HG03196 (cell line): ENCODE measurements around the gene NXPE2.
"Not testable (repeated sequence)": the region's sequence is repeated elsewhere in the genome, so short reads cannot be mapped to it uniquely, and the experiment has no call there.

Experiments used
- ATAC-seq: cut with Tn5 transposase; IDR thresholded peaks from one replicate; pipeline ENCODE4 v1.9.1; 2021; ENCODE audit not compliant: unreplicated experiment

NXPE2 gene

GRCh38 chr11:114678125-114679036 lies at the start of gene NXPE2:
Gene NXPE2 (plus strand): TSS chr11:114678527. CDS start chr11:114678576, 49 bp downstream.
- ATAC-seq, result no peak

GRCh38 chr11:114631445-114631965 lies 46.8 kb upstream of the NXPE2 start:
- not testable (repeated sequence) for ATAC-seq

GRCh38 chr11:114639440-114639839 lies 38.9 kb upstream of the NXPE2 start:
- not testable (repeated sequence) for ATAC-seq

GRCh38 chr11:114650661-114651060 lies 27.7 kb upstream of the NXPE2 start:
- no peak for ATAC-seq

- no peak for ATAC-seq
Measured at GRCh38 chr11:114651145-114651718, 27.1 kb upstream of the NXPE2 start.

GRCh38 chr11:114653148-114653547 lies 25.2 kb upstream of the NXPE2 start:
- no peak for ATAC-seq

- no peak for ATAC-seq
Measured at GRCh38 chr11:114664641-114665040, 13.7 kb upstream of the NXPE2 start.

GRCh38 chr11:114666760-114667159 lies 11.6 kb upstream of the NXPE2 start:
- ATAC-seq, result no peak

GRCh38 chr11:114668109-114668508 lies 10.2 kb upstream of the NXPE2 start:
- ATAC-seq, result no peak

GRCh38 chr11:114673661-114674060 lies 4.7 kb upstream of the NXPE2 start:
- no peak for ATAC-seq

- ATAC-seq, result no peak
Measured at GRCh38 chr11:114679505-114679904, 1.2 kb downstream of the NXPE2 start.

GRCh38 chr11:114683007-114683406 lies 4.7 kb downstream of the NXPE2 start:
- no peak for ATAC-seq

- ATAC-seq, result no peak
Measured at GRCh38 chr11:114684636-114685035, 6.3 kb downstream of the NXPE2 start.

GRCh38 chr11:114685097-114685496 lies 6.8 kb downstream of the NXPE2 start:
- ATAC-seq, result no peak

GRCh38 chr11:114705280-114706024 lies 27.1 kb downstream of the NXPE2 start:
- no peak for ATAC-seq

- no peak for ATAC-seq
Measured at GRCh38 chr11:114709960-114710359, 31.6 kb downstream of the NXPE2 start.

GRCh38 chr11:114713756-114714155 lies 35.4 kb downstream of the NXPE2 start:
- no peak for ATAC-seq

- ATAC-seq, result no peak
Measured at GRCh38 chr11:114719562-114719961, 41.2 kb downstream of the NXPE2 start.

- ATAC-seq, result no peak
Measured at GRCh38 chr11:114724916-114725524, 46.7 kb downstream of the NXPE2 start.

GRCh38 chr11:114725623-114726022 lies 47.3 kb downstream of the NXPE2 start:
- no peak for ATAC-seq

- no peak for ATAC-seq
Measured at GRCh38 chr11:114736806-114737205, 58.5 kb downstream of the NXPE2 start.
